Stimulated activated CD4-positive, alpha-beta T cell treated with anti-CD3 and anti-CD28 coated beads, Interleukin-12 subunit alpha, Interleukin-12 subunit beta, amount 100 ng/mL, for 48 hours (primary cell): ENCODE data around the gene PNPLA6.
"Not testable (repeated sequence)": the region's sequence is repeated elsewhere in the genome, so short reads cannot be mapped to it uniquely, and the experiment has no call there.

ENCODE experiments used
- DNase-seq, 3 donors: peaks; one replicate each; pipeline ENCODE4 v3.0.0-alpha.2; 2020; ENCODE audit warnings: low read depth in 2 of 3, low spot score in 1 of 3

PNPLA6 gene

GRCh38 chr19:7529610-7530490 lies 5.7 kb upstream of the PNPLA6 start:
- no peak for DNase-seq

- no peak for DNase-seq
Measured at GRCh38 chr19:7533281-7533885, 2.1 kb upstream of the PNPLA6 start.

GRCh38 chr19:7533925-7534480 lies 1.5 kb upstream of the PNPLA6 start:
- DNase-seq = peak; percentile 70 to 75 (median 71)

DNA sequence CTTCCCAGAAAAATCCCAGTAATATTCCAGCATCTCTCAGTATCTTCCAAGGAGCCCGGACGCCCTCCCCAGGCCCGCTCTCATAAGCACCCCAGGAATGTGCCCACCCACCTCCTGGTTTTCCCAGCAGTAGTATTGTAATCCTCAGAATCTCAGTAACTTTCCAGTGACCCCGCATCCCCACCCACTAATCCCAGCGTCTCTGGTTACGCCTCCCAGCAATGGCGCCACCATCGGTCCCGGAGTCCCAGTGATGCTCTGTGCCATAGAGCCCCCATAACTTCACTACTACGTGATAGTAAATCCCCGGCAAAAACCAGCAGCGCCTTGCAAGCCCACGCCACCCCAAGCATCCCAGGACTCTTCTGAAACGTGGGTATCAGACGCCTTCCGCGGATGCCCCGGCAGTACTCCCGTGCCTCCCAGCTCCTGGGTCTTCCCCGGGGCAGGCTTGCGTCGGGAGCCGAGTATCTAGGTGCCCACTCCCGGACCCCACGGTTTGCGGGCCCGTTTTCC lies 928 bp upstream of the PNPLA6 start:
- peak in 2 of 3 donors; percentile 16 to 44 for DNase-seq

- no peak for DNase-seq
Measured at GRCh38 chr19:7535998-7536695, 630 bp downstream of the PNPLA6 start.

DNA sequence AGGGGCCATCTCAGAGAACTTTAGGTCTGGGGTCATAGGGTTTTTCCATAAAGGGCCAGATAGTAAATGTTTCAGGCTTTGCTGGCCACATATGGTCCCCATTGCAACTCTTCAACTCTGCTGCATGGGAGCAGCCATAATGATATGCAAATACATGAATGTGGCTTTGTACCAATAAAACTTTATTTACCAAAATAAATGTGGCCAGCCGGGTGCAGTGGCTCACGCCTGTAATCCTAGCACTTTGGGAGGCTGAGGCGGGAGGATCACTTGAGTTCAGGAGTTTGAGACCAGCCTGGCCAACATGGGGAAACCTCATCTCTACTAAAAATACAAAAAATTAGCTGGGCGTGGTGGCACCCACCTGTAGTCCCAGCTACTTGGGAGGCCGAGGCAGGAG lies 3.5 kb downstream of the PNPLA6 start:
- DNase-seq = not testable (repeated sequence)

DNA sequence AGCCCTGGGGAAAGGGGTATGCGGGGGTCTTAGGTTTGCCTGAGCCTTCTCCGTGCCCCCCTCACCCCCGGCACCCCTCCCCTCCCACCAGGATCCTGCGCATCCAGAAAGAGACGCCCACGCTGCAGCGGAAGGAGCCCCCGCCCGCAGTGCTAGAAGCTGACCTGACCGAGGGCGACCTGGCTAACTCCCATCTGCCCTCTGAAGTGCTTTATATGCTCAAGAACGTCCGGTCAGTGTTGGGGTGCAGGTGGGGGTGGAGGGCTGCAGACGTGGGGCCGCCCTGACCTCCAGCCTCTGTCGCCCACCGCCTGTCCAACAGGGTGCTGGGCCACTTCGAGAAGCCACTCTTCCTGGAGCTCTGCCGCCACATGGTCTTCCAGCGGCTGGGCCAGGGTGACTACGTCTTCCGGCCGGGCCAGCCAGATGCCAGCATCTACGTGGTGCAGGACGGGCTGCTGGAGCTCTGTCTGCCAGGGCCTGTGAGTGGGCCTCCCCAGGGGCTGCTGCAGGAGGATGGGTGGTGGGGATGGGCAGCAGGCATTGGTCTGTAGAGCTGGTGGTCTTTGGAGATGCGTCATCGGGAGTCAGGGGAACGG lies 4.4 kb downstream of the PNPLA6 start:
- no peak for DNase-seq

GRCh38 chr19:7540761-7541474 lies 5.4 kb downstream of the PNPLA6 start:
- DNase-seq = peak in 2 of 3 donors; percentile 28 to 39

DNA sequence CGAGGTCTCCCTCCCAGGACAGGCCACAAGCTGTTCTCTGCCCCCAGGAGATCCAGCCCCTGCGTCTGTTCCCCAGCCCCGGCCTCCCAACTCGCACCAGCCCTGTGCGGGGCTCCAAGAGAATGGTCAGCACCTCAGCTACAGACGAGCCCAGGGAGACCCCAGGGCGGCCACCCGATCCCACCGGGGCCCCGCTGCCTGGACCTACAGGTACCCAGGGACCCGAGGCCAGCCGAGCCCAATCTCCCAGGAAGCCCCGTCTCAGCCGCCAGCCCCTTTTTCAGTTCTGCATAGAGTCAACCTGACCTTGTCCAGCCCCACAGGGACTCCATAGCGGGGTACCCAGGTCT lies 5.9 kb downstream of the PNPLA6 start:
- no peak for DNase-seq

- no peak for DNase-seq
Measured at GRCh38 chr19:7541828-7542443, 6.4 kb downstream of the PNPLA6 start.

DNA sequence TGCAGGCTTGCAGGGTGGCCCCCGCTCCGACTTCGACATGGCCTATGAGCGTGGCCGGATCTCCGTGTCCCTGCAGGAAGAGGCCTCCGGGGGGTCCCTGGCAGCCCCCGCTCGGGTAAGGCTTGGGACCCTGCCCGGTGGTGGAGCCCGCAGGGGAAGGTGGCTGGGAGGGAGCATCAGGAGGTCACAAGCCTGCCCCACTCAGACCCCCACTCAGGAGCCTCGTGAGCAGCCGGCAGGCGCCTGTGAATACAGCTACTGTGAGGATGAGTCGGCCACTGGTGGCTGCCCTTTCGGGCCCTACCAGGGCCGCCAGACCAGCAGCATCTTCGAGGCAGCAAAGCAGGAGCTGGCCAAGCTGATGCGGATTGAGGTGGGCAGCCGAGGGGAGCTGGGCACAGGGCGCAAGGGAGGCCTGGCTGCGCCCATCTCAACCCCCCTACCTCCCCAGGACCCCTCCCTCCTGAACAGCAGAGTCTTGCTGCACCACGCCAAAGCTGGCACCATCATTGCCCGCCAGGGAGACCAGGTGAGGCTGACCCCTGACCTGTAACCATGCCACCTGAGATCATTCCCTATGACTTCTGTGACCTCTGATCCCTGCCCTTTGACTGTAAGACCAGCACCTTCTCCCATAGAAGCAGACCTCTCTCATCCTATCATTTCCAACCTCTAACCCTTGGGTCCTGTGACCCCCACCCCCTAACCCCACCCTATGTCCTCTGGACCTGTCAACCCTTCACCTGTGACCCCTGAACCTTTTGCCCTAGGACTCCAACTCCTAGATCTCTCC lies 7.2 kb downstream of the PNPLA6 start:
- DNase-seq = no peak

GRCh38 chr19:7544626-7545025 lies 9.1 kb downstream of the PNPLA6 start:
- no peak for DNase-seq

DNA sequence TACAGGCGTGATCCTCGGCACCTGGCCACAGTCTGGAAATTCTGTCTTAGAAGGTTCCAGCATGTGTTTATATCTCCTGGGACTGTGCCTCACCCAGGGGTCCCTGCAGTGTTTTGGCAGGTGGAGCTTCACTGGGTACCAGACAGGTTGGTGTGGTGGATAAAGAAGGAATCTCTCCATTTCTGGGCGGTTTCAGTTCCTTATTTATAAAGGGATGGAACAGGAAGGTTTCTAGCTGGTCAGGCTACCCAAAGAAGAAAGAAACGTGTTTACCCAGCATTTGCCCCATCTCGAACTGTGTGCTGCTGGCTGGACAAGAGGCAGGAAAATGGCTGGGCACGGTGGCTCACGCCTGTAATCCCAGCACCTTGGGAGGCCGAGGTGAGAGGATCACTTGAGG lies 9.8 kb downstream of the PNPLA6 start:
- no peak for DNase-seq

DNA sequence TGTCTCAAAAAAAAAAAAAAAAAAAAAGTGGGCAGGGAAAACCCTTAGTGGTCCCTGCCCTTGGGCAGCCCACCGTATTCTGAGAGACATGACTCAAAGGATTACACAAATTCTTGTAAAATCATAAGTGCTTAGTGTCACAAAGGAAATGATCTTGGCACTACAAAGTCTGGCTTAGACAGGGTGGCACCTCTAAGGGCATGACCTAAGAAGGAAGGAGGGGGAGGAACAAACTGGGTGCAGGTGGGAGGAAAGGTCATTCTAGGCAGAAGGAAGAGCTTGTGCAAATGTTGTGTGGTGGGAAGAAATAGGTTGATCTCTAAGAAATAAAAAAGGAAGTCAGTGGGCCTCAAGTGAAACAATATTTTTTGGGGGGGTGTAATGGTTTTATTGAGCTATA lies 10.4 kb downstream of the PNPLA6 start:
- DNase-seq = no peak

- DNase-seq = no peak
Measured at GRCh38 chr19:7547159-7547558, 11.6 kb downstream of the PNPLA6 start.

DNA sequence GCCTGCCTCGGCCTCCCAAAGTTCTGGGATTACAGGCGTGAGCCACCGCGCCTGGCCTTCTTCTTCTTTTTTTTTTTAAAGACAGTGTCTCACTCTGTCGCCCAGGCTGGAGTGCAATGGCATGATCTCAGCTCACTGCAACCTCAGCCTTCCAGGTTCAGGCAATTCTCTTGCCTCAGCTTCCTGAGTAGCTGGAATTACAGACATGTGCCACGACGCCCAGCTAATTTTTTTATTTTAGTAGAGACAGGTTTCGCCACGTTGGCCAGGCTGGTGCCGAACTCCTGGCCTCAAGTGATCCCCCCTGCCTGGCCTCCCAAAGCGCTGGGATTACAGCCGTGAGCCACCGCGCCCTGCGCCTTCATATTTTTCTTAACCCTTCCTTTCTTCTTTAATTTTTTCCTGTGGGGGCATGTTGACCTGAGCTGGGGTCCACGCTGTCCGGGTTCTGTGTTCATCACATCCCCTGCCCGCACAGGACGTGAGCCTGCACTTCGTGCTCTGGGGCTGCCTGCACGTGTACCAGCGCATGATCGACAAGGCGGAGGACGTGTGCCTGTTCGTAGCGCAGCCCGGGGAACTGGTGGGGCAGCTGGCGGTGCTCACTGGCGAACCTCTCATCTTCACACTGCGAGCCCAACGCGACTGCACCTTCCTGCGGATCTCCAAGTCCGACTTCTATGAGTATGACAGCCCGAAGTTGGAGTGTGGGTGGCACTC lies 14.1 kb downstream of the PNPLA6 start:
- DNase-seq = no peak

DNA sequence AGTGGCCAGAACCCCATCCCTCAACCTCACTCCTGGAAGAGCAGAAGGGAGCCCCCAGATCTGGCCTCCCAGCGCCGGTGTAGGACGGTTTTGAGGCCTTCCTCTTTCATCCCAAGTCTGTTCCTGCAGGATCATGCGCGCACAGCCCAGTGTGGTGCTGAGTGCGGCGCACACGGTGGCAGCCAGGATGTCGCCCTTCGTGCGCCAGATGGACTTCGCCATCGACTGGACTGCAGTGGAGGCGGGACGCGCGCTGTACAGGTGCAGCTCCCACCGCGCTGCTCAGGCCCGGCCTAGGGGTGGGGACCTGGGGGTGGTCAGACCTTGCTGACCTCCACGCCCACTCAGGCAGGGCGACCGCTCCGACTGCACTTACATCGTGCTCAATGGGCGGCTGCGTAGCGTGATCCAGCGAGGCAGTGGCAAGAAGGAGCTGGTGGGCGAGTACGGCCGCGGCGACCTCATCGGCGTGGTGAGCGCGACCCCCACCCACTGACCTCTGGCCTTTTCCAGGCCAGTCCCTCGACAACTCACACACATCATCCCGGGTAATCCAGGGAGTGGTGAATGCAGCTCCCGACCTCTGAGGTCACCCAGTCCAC lies 14.8 kb downstream of the PNPLA6 start:
- DNase-seq = no peak
